ENCODE data around the gene ESRRG.

- TF ChIP-seq CTCF (IDR thresholded peaks at IDR 0.05) (no peak), POLR2A (IDR thresholded peaks at IDR 0.05) (no peak)
Measured at GRCh38 chr1:216739793-216740192, 16.6 kb upstream of the ESRRG start.
